Activated CD4-positive, alpha-beta T cell treated with anti-CD3 and anti-CD28 coated beads, Interleukin-2, amount 50 U/mL, for 1 hour (primary cell): ENCODE measurements around the gene CEACAM19.
"Not testable (repeated sequence)": the region's sequence is repeated elsewhere in the genome, so short reads cannot be mapped to it uniquely, and the experiment has no call there.

Source experiments
- DNase-seq: peaks from one replicate; pipeline ENCODE4 v3.0.0-alpha.2; 2020

Gene CEACAM19

DNA sequence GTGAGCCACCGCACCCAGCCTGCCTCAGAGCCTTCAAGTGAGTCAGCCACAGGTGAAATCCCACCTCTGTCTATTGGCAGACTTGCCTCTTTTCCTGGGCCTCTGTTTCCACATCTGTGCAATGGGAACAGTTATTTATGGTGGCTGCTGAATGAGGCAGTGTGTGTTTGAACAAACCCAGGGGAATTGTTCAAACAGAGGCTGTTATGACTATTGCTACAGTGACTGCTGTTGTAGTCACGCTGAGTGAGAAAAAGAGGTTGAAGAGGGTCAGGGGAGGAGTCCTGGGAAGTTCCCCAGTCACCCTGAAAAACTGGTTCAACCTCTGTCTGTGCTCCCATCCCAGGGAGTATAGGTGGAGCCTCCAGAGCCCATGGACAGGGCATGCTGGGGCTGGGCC, at the start of gene CEACAM19:
Gene CEACAM19 (plus strand): TSS at position 83 of the 400 bp plus-strand sequence. CDS start 450 bp downstream, outside the sequence.
- DNase-seq: no peak

- DNase-seq: no peak
Measured at GRCh38 chr19:44623080-44623479, 48.2 kb upstream of the CEACAM19 start.

DNA sequence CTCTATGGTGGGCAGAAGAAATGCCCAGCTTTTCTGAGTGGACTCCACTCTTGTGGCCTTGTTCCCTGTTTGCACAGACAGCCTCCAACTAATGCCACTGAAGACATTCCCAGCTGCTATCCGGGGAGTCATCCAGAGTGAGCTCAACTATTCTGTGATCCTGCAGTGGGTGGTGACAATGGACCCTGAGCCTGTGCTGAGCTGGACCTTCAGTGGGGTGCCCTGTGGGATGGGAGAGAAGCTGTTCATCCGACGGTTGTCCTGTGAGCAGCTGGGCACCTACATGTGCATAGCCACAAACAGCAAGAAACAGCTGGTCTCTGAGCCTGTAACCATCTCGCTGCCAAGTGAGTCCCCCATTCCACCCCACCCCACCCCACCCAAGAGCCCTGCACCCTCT, 47.7 kb upstream of the CEACAM19 start:
- DNase-seq: no peak

DNA sequence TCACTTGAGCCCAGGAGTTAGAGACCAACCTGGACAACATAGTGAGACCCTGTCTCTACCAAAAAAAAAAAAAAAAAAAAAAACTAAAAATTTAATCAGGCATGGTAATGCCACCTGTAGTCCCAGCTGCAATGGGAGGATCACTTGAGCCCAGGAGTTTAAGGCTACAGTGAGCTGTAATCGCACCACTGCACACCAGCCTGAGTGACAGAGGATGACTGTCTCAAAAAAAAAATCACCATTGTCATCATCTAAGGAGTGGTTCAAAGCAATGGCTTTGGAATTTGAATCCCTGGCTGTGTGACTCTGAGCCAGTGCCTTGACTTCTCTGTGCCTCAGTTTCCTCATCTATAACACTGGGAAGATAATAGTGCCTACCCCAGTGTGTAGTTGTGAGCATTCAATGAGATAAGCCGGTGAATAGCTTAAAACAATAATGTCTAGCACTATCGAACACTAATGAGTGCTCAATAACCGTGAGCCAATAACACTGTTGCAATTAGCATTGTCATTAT, 46.4 kb upstream of the CEACAM19 start:
- DNase-seq: no peak

DNA sequence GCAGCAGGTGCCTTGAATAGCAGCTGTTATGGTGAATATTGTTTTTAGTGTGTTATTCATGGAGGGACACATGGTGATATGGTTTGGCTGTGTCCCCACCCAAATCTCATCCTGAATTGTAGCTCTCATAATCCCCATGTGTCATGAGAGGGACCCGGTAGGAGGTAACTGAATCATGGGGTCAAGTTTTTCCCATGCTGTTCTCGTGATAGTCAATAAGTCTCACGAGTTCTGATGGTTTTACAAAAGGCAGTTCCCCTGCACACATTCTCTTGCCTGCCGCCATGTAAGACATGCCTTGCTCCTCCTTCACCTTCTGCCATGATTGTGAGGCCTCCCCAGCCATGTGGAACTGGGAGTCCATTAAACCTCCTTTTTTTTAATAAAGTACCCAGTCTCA, 45.6 kb upstream of the CEACAM19 start:
- DNase-seq: not testable (repeated sequence)

GRCh38 chr19:44626048-44626624, 45.1 kb upstream of the CEACAM19 start:
- DNase-seq: no peak

GRCh38 chr19:44627631-44628030, 43.7 kb upstream of the CEACAM19 start:
- no peak for DNase-seq

DNA sequence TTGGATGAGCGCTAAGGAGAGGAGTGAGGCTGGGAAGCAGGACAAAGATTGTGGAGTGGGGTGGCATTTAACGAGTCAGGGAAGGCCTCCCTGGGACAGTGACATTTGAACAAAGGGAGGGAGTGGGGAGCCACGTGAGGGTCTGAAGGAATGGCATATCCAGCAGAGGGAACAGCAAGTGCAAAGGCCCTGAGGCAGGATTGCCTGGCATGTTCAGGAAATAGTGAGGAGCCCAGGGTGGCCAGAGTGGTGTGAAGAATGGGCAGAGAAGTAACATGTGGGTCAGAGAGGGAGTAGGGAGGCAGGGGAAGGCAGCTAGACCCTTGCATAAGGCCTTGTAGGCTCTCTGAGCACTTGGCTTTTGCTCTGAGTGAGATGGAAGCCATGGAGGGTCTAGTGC, 42.5 kb upstream of the CEACAM19 start:
- DNase-seq: no peak

DNA sequence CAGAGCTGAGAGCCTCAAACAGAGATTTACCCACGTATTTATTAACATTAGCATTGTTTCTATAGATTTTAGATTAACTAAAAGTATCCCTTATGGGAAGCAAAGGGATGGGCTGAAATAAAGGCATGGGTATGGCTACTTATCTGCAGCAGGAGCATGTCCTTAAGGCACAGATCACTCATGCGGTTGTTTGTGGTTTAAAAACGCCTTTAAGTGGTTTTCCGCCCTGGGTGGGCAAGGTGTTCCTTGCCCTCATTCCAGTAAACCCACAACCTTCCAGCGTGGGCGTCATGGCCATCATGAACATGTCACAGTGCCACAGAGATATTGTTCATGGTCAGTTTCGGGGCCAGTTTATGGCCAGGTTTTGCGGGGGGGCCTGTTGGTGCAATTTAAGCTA, 39.7 kb upstream of the CEACAM19 start:
- DNase-seq: not testable (repeated sequence)

DNA sequence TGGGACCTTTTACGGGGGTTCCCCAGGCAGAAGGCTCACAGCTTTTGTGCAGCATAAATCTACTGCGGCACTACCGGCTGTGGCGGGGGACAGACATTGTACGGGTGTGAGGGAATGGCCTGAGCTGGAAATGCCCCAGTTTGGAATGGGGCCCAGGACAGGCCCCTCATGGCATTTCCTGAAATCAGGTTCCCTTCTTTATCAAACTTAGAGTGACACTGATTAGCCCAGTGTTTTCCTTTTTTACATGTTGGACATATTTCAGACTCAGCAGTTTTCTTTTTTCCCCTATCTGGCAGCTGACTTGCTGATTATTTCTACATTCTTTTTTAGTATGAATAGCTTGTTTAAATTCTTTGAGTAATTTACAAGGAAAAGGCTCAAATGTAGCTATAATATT, 37.2 kb upstream of the CEACAM19 start:
- not testable (repeated sequence) for DNase-seq

- no peak for DNase-seq
Measured at GRCh38 chr19:44634785-44635184, 36.5 kb upstream of the CEACAM19 start.

DNA sequence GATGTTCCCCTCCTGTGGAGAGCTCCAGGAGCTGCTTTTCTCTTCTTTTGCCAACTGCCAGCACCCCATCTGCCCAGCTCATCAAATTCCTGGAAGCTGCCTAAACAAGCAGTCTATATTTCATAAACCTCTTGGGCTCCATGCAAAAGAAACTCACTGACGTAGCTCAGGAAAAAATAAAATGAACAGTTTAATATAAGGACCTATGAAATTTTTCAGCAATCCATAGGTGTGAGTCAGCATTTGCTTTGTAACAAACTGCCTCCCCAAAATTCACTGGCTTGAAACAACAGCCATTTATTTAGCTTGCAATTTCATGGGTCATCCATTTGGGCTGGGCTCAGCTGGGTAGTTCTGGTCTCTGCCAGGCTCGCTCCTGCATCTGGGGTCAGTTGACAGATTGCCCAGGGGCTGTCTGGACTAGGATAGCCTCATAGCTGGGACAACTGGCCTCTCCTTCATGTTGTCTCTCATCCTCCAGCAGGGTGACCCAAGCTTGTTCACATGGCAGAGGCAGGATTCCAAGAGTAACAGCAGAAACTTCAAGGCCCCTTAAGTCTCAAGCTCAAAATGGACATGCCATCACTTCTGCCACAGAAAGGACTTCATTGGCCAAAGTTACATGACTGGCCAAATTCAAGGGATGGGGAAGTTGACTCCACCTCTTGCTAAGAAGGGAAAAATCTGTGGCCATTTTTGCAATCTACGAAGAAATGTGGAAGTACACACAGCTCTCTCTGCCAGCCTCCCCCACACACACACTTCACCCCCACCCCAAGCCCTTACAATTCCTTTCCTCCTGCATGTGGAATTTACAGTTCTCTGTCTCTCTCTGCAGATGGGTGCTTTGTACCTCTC, 35.5 kb upstream of the CEACAM19 start:
- DNase-seq: no peak

DNA sequence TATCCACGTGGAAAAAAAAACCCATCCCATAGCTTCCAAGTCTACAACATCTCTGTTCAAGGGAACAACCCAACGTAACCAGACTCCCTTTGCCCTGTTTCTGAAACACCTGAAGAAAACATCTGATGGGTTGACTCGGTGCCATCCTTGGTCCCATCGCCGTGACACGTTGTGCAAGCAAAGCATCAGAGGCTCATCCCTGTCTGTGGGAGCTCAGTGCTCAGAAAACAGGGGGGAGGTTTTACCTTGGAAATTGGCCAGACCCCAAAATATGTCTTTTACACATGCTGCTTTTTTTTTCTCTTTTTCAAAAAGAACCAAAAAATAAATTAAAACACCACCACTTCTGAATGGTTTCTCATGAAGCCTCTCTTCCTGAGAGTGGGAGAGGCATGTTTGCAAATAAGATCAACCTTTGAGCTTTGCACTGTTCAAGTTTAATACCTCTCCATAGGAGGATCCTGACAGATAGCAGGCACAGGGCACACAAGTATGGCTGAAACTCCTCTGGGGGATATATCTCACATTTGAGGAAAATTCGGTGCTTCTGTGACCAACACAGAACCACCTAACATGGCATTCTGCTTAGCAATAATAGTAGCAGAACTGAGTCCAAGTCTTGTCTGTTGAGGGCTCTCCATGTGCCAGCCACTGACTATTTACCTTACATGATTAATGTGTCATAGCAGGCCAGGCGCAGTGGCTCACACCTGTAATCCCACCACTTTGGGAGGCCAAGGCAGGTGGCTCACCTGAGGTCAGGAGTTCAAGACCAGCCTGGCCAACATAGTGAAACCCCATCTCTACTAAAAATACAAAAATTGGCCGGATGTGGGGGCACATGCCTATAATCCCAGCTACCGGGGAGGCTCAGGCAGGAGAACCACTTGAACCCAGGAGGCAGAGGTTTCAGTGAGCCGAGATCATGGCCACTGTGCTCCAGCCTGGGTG, 34.6 kb upstream of the CEACAM19 start:
- DNase-seq: no peak

DNA sequence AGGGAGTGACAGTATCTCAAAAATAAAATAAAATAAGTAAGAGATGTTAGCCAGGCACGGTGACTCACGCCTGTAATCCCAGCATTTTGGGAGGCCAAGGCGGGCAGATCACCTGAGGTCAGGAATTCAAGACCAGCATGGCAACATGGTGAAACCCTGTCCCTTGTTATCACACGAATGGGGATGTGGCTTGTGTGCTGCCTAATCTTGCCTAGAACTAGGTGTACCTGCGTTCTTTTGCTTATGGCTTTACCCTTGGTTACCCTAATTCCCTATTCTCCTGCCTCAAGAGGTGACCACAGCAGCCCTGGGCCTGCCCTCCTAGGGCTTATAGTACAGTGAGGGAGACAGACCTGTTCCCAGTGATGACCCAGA, 33.9 kb upstream of the CEACAM19 start:
- no peak for DNase-seq

DNA sequence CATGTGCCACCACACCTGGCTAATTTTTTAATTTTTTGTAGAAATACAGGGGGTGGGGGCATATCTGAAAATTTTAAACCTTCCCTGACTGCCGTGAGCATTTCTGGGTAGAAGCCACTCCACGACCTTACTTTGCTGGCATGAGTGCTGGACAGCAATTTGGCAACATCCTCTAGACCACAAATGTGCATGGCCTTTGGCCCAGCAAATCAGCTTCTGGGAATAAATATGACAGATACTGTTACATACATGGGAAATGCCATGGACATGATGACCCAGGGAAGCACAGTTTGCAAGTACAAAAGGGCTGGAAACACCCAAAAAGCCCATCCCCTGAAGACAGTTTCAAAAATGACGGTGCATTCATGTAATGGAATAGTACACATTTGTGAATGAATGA, 30.8 kb upstream of the CEACAM19 start:
- no peak for DNase-seq

- no peak for DNase-seq
Measured at GRCh38 chr19:44641501-44642265, 29.6 kb upstream of the CEACAM19 start.

- no peak for DNase-seq
Measured at GRCh38 chr19:44642377-44642776, 28.9 kb upstream of the CEACAM19 start.

- peak; percentile 19 for DNase-seq
Measured at GRCh38 chr19:44643605-44644401, 27.5 kb upstream of the CEACAM19 start, which contains the start of gene PVR. TSS of gene PVR (plus strand) at chr19:44643910. CDS start at chr19:44644097, 187 bp downstream.

DNA sequence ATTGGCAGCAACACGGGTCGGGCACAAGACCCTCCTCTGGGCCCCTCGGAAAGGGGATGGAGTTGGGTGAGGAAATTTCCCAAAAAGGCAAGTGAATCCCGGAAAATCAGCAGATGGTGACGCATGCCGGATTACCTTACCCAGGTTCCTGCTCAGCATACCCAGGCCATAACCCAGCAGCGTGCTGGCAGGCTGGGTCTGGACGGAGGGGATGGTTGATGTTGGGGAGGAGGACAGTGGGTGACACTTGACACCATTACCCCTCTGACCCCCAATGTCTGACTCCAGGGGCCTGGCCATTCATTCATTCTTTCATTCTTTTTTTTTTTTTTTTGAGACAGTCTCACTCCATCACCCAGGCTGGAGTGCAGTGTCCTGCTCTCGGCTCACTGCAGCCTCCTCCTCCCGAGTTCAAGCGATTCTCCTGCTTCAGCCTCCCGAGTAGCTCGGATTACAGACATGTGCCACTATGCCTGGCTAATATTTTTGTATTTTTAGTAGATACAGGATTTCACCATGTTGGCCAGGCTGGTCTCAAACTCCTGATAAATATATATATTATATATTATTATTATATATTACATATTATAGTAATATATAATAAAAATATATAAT, 26.8 kb upstream of the CEACAM19 start:
- DNase-seq: no peak

GRCh38 chr19:44645407-44646048, 25.8 kb upstream of the CEACAM19 start:
- no peak for DNase-seq
